8988T (cell line): ENCODE measurements around the gene NDUFS6.
"Not testable (repeated sequence)": the region's sequence is repeated elsewhere in the genome, so short reads cannot be mapped to it uniquely, and the experiment has no call there.

Experiments
- DNase-seq: peaks from one replicate; pipeline ENCODE4 v3.0.0; 2011

NDUFS6 gene

GRCh38 chr5:1835431-1835830, 34.2 kb downstream of the NDUFS6 start:
- no peak for DNase-seq

- no peak for DNase-seq
Measured at GRCh38 chr5:1836176-1836890, 35.1 kb downstream of the NDUFS6 start.

- no peak for DNase-seq
Measured at GRCh38 chr5:1836891-1837880, 36.0 kb downstream of the NDUFS6 start.

- no peak for DNase-seq
Measured at GRCh38 chr5:1838013-1838412, 36.8 kb downstream of the NDUFS6 start.

GRCh38 chr5:1840071-1840547, 38.9 kb downstream of the NDUFS6 start:
- no peak for DNase-seq

GRCh38 chr5:1840741-1841521, 39.7 kb downstream of the NDUFS6 start:
- no peak for DNase-seq

- no peak for DNase-seq
Measured at GRCh38 chr5:1842004-1842819, 41.0 kb downstream of the NDUFS6 start.

- DNase-seq: not testable (repeated sequence)
Measured at GRCh38 chr5:1843761-1844160, 42.6 kb downstream of the NDUFS6 start.

- no peak for DNase-seq
Measured at GRCh38 chr5:1844708-1845436, 43.7 kb downstream of the NDUFS6 start.

GRCh38 chr5:1845696-1846095, 44.5 kb downstream of the NDUFS6 start:
- no peak for DNase-seq

- DNase-seq: no peak
Measured at GRCh38 chr5:1846583-1846982, 45.4 kb downstream of the NDUFS6 start.

- DNase-seq: no peak
Measured at GRCh38 chr5:1847056-1847455, 45.8 kb downstream of the NDUFS6 start.

GRCh38 chr5:1847611-1848010, 46.4 kb downstream of the NDUFS6 start:
- no peak for DNase-seq

GRCh38 chr5:1850324-1851154, 49.3 kb downstream of the NDUFS6 start:
- no peak for DNase-seq

GRCh38 chr5:1851290-1851934, 50.2 kb downstream of the NDUFS6 start:
- no peak for DNase-seq

GRCh38 chr5:1852324-1852947, 51.2 kb downstream of the NDUFS6 start:
- DNase-seq: no peak

GRCh38 chr5:1853531-1853930, 52.3 kb downstream of the NDUFS6 start:
- DNase-seq: no peak

GRCh38 chr5:1855075-1855474, 53.9 kb downstream of the NDUFS6 start:
- no peak for DNase-seq

GRCh38 chr5:1855596-1855995, 54.4 kb downstream of the NDUFS6 start:
- DNase-seq: no peak
